ENCODE results near the gene DIPK1B.
A peak's percentile ranks its signal among the peaks of the same experiment; 100 is the strongest.

DIPK1B gene

GRCh38 chr9:136753371-136754058 lies 41.1 kb downstream of the DIPK1B start:
- no peak overlapping the region for H4K8ac ChIP-seq (ENCODE audit: low read depth, low read length)
- H3K4me2 ChIP-seq (ENCODE audit: insufficient read depth, low read length, poor library complexity, severe bottlenecking) = no peak overlapping the region
- no peaks in the 10 kb centered on the region for H3K4me1 ChIP-seq (ENCODE audit: control insufficient read depth in 2 of 2, insufficient read depth in 1 of 2, low read depth in 1 of 2, low read length in 2 of 2)
- H3K27me3 ChIP-seq (ENCODE audit: control insufficient read depth in 3 of 3, insufficient read depth in 3 of 3, low read depth in 1 of 3, low read length in 3 of 3) = peaks cover 0 to 11% (median 0%) of the 10 kb centered on the region in 3 experiments
- H3K9ac ChIP-seq (ENCODE audit: low read depth, low read length, poor library complexity) = no peak overlapping the region
- H2AFZ ChIP-seq (ENCODE audit: low read length) = no peak overlapping the region
- H3K79me1 ChIP-seq (ENCODE audit: low read depth, low read length) = no peaks in the 10 kb centered on the region
- peak overlapping the region; percentile 96 for H2AK5ac ChIP-seq (ENCODE audit: low read depth, low read length)
- no peak overlapping the region for H3K4me3 ChIP-seq (ENCODE audit: low read length in 2 of 2)
- no peak overlapping the region for H2BK5ac ChIP-seq (ENCODE audit: low read length)
- peak overlapping the region; percentile 91 for H2BK120ac ChIP-seq (ENCODE audit: low read depth, low read length)
- peak overlapping the region; percentile 67 for H2BK15ac ChIP-seq (ENCODE audit: low read length)
- H3K9me3 ChIP-seq (replicated peaks in 1 of 2; ENCODE audit: control insufficient read depth in 2 of 2, insufficient read depth in 1 of 2, low read depth in 1 of 2, low read length in 2 of 2) = peaks cover 0 to 7% of the 10 kb centered on the region in 2 donors
- H4K91ac ChIP-seq (ENCODE audit: low read depth, low read length, poor library complexity) = no peak overlapping the region
- peak overlapping the region; percentile 94 for H2BK12ac ChIP-seq (ENCODE audit: low read length)
- no peak overlapping the region for H3K23ac ChIP-seq (ENCODE audit: low read depth, low read length, poor library complexity)
- peak overlapping the region; percentile 38 for H3K18ac ChIP-seq (ENCODE audit: low read length)
- no peak overlapping the region for H3K4ac ChIP-seq (ENCODE audit: low read length)
- H3K36me3 ChIP-seq (replicated peaks in 1 of 2; ENCODE audit: control insufficient read depth in 2 of 2, insufficient read depth in 2 of 2, low read length in 2 of 2) = no peaks in the 10 kb centered on the region
- DNase-seq (ENCODE audit: low spot score) = no peak
- H3K14ac ChIP-seq (ENCODE audit: low read length) = peak overlapping the region; percentile 94
- H3K27ac ChIP-seq (replicated peaks; ENCODE audit: low read length) = no peak overlapping the region
- no CpG with 5 or more reads among the region's 31 CpGs for whole genome bisulfite sequencing, 2 donors (ENCODE audit: extremely low coverage in 2 of 2, insufficient read length in 2 of 2, insufficient replicate concordance in 1 of 2)

DNA sequence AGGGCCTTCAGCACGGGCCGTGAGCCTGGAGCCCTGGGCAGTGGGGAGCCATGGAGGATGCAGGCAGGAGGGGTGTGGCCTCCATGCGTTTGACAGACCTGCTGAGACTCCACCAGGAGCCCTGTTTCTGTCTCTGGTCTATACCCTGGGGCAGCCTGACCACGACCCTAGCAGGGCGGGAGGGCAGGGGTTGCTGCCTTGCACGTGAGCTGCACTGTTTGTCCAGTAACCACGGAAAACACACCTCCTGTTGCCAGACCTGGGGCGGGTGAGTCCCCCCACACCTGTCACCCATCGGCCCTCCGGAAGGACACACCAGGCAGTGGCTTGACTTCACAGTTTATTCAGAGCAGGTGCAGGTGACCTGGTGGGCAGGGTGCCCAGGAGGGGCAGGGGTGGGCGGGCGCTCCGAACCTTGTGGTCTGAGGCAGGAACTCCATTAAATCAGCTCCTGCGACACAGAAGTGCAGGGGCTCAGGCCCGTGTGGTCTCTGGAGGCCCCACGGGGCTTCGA lies 41.7 kb downstream of the DIPK1B start:
- Histone ChIP-seq H3K36me3 (replicated peaks in 1 of 2; ENCODE audit: control insufficient read depth in 2 of 2, insufficient read depth in 2 of 2, low read length in 2 of 2) (no peaks in the 10 kb centered on the region), H3K27me3 (ENCODE audit: control insufficient read depth in 3 of 3, insufficient read depth in 3 of 3, low read depth in 1 of 3, low read length in 3 of 3) (peaks cover 0 to 5% (median 0%) of the 10 kb centered on the region in 3 experiments), H2AK5ac (ENCODE audit: low read depth, low read length) (peak overlapping the region; percentile 96), H3K14ac (ENCODE audit: low read length) (peak overlapping the region; percentile 94), H3K9ac (ENCODE audit: low read depth, low read length, poor library complexity) (no peak overlapping the region), H2BK5ac (ENCODE audit: low read length) (no peak overlapping the region), H3K4me2 (ENCODE audit: insufficient read depth, low read length, poor library complexity, severe bottlenecking) (no peak overlapping the region), H3K18ac (ENCODE audit: low read length) (peak overlapping the region; percentile 38), H2BK12ac (ENCODE audit: low read length) (peak overlapping the region; percentile 94), H3K4ac (ENCODE audit: low read length) (no peak overlapping the region), H2BK15ac (ENCODE audit: low read length) (peak overlapping the region; percentile 67), H4K91ac (ENCODE audit: low read depth, low read length, poor library complexity) (no peak overlapping the region), H3K27ac (replicated peaks; ENCODE audit: low read length) (no peak overlapping the region), H2BK120ac (ENCODE audit: low read depth, low read length) (peak overlapping the region; percentile 91), H3K9me3 (replicated peaks in 1 of 2; ENCODE audit: control insufficient read depth in 2 of 2, insufficient read depth in 1 of 2, low read depth in 1 of 2, low read length in 2 of 2) (peaks cover 0 to 7% of the 10 kb centered on the region in 2 donors), H3K4me3 (ENCODE audit: low read length in 2 of 2) (no peak overlapping the region), H3K79me1 (ENCODE audit: low read depth, low read length) (no peaks in the 10 kb centered on the region), H2AFZ (ENCODE audit: low read length) (no peak overlapping the region), H3K4me1 (ENCODE audit: control insufficient read depth in 2 of 2, insufficient read depth in 1 of 2, low read depth in 1 of 2, low read length in 2 of 2) (no peaks in the 10 kb centered on the region), H4K8ac (ENCODE audit: low read depth, low read length) (no peak overlapping the region), H3K23ac (ENCODE audit: low read depth, low read length, poor library complexity) (no peak overlapping the region)
- DNase-seq (ENCODE audit: low spot score) = no peak
- no CpG with 5 or more reads among the region's 17 CpGs for WGBS, 2 donors (ENCODE audit: extremely low coverage in 2 of 2, insufficient read length in 2 of 2, insufficient replicate concordance in 1 of 2)

DNA sequence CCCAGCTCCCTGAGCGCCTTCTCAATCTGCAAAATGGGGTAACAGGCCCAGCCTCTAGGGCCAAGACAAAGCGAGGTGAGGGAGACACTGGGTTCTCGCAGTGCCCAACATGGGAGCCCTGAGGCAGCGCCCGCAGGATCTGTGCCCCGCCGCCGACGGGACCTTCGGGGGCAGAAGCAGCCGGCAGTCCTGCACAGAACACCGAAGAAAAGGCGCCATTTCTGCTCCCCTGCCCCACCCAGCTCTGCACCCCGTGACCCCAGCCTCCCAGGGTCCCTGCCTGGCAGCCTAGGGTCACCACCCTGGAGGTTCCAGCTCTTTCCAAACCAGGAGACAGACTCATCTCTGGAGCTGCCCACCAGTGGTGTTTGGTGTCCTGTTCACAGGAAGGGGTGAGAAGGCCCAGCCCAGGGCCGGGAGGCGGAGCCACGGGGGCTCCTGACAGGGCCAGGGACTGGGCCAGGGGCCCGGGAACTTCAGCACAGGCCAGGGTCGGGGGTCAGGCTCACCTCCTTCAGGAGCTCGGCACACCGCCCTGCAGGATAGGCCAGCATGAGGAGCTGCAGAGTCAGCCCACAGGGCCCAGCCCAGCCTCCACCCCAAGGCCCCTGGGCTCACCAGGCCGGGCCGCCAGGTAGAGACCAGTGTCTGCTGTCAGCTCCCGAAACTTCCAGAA lies 42.4 kb downstream of the DIPK1B start:
- WGBS, 2 donors (ENCODE audit: extremely low coverage in 2 of 2, insufficient read length in 2 of 2, insufficient replicate concordance in 1 of 2) = no CpG with 5 or more reads among the region's 24 CpGs
- peak overlapping the region; percentile 67 for H2BK15ac ChIP-seq (ENCODE audit: low read length)
- no peak overlapping the region for H4K8ac ChIP-seq (ENCODE audit: low read depth, low read length)
- peak overlapping the region; percentile 60 for H3K18ac ChIP-seq (ENCODE audit: low read length)
- H3K9me3 ChIP-seq (replicated peaks in 1 of 2; ENCODE audit: control insufficient read depth in 2 of 2, insufficient read depth in 1 of 2, low read depth in 1 of 2, low read length in 2 of 2) = peaks cover 0 to 7% of the 10 kb centered on the region in 2 donors
- H3K4ac ChIP-seq (ENCODE audit: low read length) = no peak overlapping the region
- H4K91ac ChIP-seq (ENCODE audit: low read depth, low read length, poor library complexity) = no peak overlapping the region
- DNase-seq (ENCODE audit: low spot score) = no peak
- no peaks in the 10 kb centered on the region for H3K79me1 ChIP-seq (ENCODE audit: low read depth, low read length)
- no peak overlapping the region for H3K4me2 ChIP-seq (ENCODE audit: insufficient read depth, low read length, poor library complexity, severe bottlenecking)
- peak overlapping the region; percentile 60 for H3K9ac ChIP-seq (ENCODE audit: low read depth, low read length, poor library complexity)
- H3K4me3 ChIP-seq (ENCODE audit: low read length in 2 of 2) = no peak overlapping the region
- peak overlapping the region; percentile 7 for H2BK12ac ChIP-seq (ENCODE audit: low read length)
- H3K36me3 ChIP-seq (replicated peaks in 1 of 2; ENCODE audit: control insufficient read depth in 2 of 2, insufficient read depth in 2 of 2, low read length in 2 of 2) = no peaks in the 10 kb centered on the region
- no peak overlapping the region for H2BK120ac ChIP-seq (ENCODE audit: low read depth, low read length)
- H3K4me1 ChIP-seq (ENCODE audit: control insufficient read depth in 2 of 2, insufficient read depth in 1 of 2, low read depth in 1 of 2, low read length in 2 of 2) = peaks cover 0 to 4% of the 10 kb centered on the region in 2 donors
- H2BK5ac ChIP-seq (ENCODE audit: low read length) = peak overlapping the region; percentile 32
- H3K14ac ChIP-seq (ENCODE audit: low read length) = no peak overlapping the region
- no peak overlapping the region for H3K27ac ChIP-seq (replicated peaks; ENCODE audit: low read length)
- peak overlapping the region; percentile 43 for H3K23ac ChIP-seq (ENCODE audit: low read depth, low read length, poor library complexity)
- H2AK5ac ChIP-seq (ENCODE audit: low read depth, low read length) = peak overlapping the region; percentile 93
- peaks cover 0 to 2% (median 0%) of the 10 kb centered on the region in 3 experiments for H3K27me3 ChIP-seq (ENCODE audit: control insufficient read depth in 3 of 3, insufficient read depth in 3 of 3, low read depth in 1 of 3, low read length in 3 of 3)
- peak overlapping the region; percentile 66 for H2AFZ ChIP-seq (ENCODE audit: low read length)
